Upper lobe of left lung (tissue), 6 donors: ENCODE measurements around the gene ZNF722. TPM values are rescaled to one million over a fixed set of nuclear protein-coding genes. Genes with fewer than 3 reads are reported as not detected.

Source experiments
- ATAC-seq, 2 donors: fragments of 200-7000 bp; cut with Tn5 transposase; one replicate each; pipeline ENCODE4 v1.9.1; 2022; ENCODE audit warnings: mild to moderate bottlenecking in 2 of 2, moderate library complexity in 2 of 2; ENCODE audit not compliant: low FRiP score in 2 of 2
- DNase-seq, 2 donors: peaks; one replicate each; pipeline ENCODE4 v3.0.0-alpha.2; 2019 to 2020
- H3K27ac ChIP-seq, 4 donors: fragments of 200-600 bp; sonication (generic); one replicate each; pipeline ENCODE4 v1.5.1; 2016 to 2019
- H3K27me3 ChIP-seq, 4 donors: fragments of 200-600 bp; sonication (generic); one replicate each; pipeline ENCODE4 v1.5.1; 2017 to 2019
- H3K36me3 ChIP-seq, 4 donors: fragments of 200-600 bp; sonication (generic); one replicate each; pipeline ENCODE4 v1.5.1; 2016 to 2019
- H3K4me1 ChIP-seq, 4 donors: fragments of 200-600 bp; sonication (generic); one replicate each; pipeline ENCODE4 v1.5.1; 2018 to 2019
- H3K4me3 ChIP-seq, 4 donors: fragments of 200-600 bp; sonication (generic); one replicate each; pipeline ENCODE4 v1.5.1; 2017 to 2019; ENCODE audit warnings: mild to moderate bottlenecking in 2 of 4, moderate library complexity in 1 of 4
- H3K9me3 ChIP-seq, 4 donors: fragments of 200-600 bp; sonication (generic); one replicate each; pipeline ENCODE4 v1.5.1; 2018 to 2019
- EP300 ChIP-seq, 4 donors: sonication (generic); formaldehyde crosslinking; IDR thresholded peaks; one replicate each; pipeline ENCODE4 v1.5.1; 2017; ENCODE audit warnings: antibody characterized with exemption in 4 of 4, control low read depth in 2 of 4
- POLR2A ChIP-seq, 4 donors: fragments of 450-650 bp; IDR thresholded peaks; one replicate each; pipeline ENCODE4 v1.5.1; 2016 to 2017; ENCODE audit warnings: antibody characterized with exemption in 4 of 4, mild to moderate bottlenecking in 2 of 4
- POLR2AphosphoS5 ChIP-seq, 2 donors: sonication (generic); formaldehyde crosslinking; IDR thresholded peaks; one replicate each; pipeline ENCODE4 v1.5.1; 2017; ENCODE audit warnings: antibody characterized with exemption in 2 of 2
- WGBS, 2 donors: methylation state at CpG; one replicate each; pipeline ENCODE4 v1.1.5; 2017 to 2018; 5-methylcytosine and 5-hydroxymethylcytosine counted together
- small RNA-seq, 4 donors: library from RNA; depleted of rRNA; stranded (forward); fragments of <200 nt; gene quantifications; one replicate each; pipeline ENCODE3, GENCODE V24; 2016
- total RNA-seq, 6 donors: library from RNA; depleted of rRNA in 4 of 6; stranded (reverse); fragments of >200 nt in 4 of 6; gene quantifications; one replicate each; pipeline versions ENCODE4 v1.1.0 to v1.2.1, GENCODE V29; 2016 to 2021
- TF ChIP-seq, protein P1 (sequence below), 6 experiments: fragments of 450-650 bp in 4 of 6; fragments of 200-600 bp in 2 of 6; sonication (generic) in 2 of 6; IDR thresholded peaks; one replicate each; pipeline ENCODE4 v1.5.1; 2016 to 2019; ENCODE audit warnings: antibody characterized with exemption in 6 of 6
- donor health status: DM: no; HTN: no; CAD: no; lungs with moderate emphysema.
- donor health status: DM: no; HTN: yes; CAD: no; lungs with severe emphysema.

Gene ZNF722
- total RNA-seq, 6 donors from 2014 or later = not detected

DNA sequence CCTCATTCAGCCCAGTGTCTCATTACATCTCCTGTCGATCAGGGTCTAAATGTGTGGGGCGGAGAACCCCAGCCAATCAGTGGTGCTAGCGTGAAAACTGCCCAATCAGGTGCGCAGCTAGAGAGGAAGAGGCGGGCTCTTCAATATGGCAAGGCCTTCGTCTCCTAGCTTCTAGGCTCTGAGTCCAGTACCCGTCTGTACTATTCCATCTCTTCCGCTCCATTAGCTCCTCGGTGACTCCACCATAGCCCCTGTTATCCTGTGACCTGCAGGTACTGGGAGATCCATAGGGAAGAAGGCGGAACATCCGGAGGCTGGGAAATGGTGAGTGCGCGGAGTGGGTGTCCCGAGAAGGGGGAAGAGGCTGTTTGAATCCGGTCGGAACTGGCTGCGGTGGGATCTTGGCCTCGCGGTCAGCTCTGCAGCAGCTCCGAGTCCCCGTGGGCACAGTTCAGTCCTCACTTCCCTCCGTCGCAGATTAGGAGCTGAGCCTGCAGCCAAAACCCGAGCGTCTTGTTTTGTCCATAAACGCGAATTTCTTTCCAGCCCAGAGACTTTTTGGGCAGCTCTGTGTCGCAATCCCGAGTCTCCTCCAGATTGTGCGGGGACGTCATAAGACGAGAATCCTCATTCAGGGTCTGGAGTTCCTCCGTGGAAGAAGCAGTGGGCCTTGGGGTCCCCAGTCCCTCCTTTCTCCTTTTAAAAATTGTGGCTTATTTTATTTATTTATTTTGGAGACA is 46.8 kb downstream of the ZNF722 start, which contains the start of gene ZNF727:
ZNF727 (plus strand) TSS at position 134 of the 740 bp plus-strand sequence; CDS start at position 322, 188 bp downstream.
- Histone ChIP-seq H3K27ac (peak within 1 kb of the TSS in 3 of 4 donors; percentile 51 to 84 (median 75)), H3K4me1 (no peaks in the 10 kb centered on the region), H3K36me3 (no peaks in the 10 kb centered on the region), H3K9me3 (peaks cover 0 to 13% (median 3%) of the 10 kb centered on the region in 4 donors), H3K4me3 (peak within 1 kb of the TSS in 3 of 4 donors; percentile 51 to 61 (median 56)), H3K27me3 (no peaks in the 10 kb centered on the region)
- ATAC-seq = peak; percentile 70 to 98
- peak; percentile 68 to 69 for DNase-seq
- WGBS, 2 donors = 5 to 10% methylated on average over 31 to 33 of the region's 33 CpGs
- TF ChIP-seq POLR2AphosphoS5 (IDR thresholded peaks at IDR 0.05) (peak in 1 of 2 donors; percentile 34), POLR2A (IDR thresholded peaks at IDR 0.05) (peak in 2 of 4 donors; percentile 23 to 26), EP300 (IDR thresholded peaks at IDR 0.05) (no peak)
- TF ChIP-seq, protein P1, sequence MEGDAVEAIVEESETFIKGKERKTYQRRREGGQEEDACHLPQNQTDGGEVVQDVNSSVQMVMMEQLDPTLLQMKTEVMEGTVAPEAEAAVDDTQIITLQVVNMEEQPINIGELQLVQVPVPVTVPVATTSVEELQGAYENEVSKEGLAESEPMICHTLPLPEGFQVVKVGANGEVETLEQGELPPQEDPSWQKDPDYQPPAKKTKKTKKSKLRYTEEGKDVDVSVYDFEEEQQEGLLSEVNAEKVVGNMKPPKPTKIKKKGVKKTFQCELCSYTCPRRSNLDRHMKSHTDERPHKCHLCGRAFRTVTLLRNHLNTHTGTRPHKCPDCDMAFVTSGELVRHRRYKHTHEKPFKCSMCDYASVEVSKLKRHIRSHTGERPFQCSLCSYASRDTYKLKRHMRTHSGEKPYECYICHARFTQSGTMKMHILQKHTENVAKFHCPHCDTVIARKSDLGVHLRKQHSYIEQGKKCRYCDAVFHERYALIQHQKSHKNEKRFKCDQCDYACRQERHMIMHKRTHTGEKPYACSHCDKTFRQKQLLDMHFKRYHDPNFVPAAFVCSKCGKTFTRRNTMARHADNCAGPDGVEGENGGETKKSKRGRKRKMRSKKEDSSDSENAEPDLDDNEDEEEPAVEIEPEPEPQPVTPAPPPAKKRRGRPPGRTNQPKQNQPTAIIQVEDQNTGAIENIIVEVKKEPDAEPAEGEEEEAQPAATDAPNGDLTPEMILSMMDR (IDR thresholded peaks at IDR 0.05) = no peak

DNA sequence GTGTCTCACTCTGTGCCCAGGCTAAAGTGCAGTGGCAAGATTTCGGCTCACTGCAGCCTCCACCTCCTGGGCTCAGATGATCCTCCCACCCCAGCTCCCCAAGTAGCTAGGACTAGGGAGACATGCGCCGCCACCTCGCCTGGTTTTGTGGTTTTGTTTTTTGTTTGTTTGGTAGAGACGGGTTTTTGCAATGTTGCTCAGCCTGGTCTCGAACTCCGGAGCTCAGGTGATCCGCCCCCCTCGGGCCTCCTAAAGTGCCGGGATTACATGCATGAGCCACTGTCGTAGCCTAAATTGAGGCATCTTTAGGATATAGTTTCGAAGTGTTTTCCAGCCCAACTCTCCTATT is 47.4 kb downstream of the ZNF722 start:
- no peaks in the 10 kb centered on the region for H3K36me3 ChIP-seq
- peaks cover 0 to 13% (median 2%) of the 10 kb centered on the region in 4 donors for H3K9me3 ChIP-seq
- no peak for DNase-seq
- H3K27me3 ChIP-seq = no peaks in the 10 kb centered on the region
- TF ChIP-seq EP300 (IDR thresholded peaks at IDR 0.05) (no peak), POLR2A (IDR thresholded peaks at IDR 0.05) (no peak), POLR2AphosphoS5 (IDR thresholded peaks at IDR 0.05) (no peak)
- TF ChIP-seq, protein P1 (IDR thresholded peaks at IDR 0.05) = no peak
- peak overlapping the region in 3 of 4 donors; percentile 51 to 61 (median 56) for H3K4me3 ChIP-seq
- H3K27ac ChIP-seq = peak overlapping the region in 3 of 4 donors; percentile 51 to 84 (median 75)
- WGBS, 2 donors = 13 to 37% methylated on average over 10 to 12 of the region's 12 CpGs
- peak in 1 of 2 donors; percentile 11 for ATAC-seq
- H3K4me1 ChIP-seq = no peaks in the 10 kb centered on the region

Small RNAs within 50 kb of the gene (small RNA-seq; reads per million reads assigned to genes)
- 0 reads per million in 4 donors for gene AC092634.1
- 0 reads per million in 4 donors for gene AC092634.7
- 0 reads per million in 4 donors for gene VN1R36P

Other genes starting within 250 kb of the ZNF722 start
- 1 to 10 TPM in 5 of 6 donors, under 1 TPM in 1; 0.59 to 7.3 (median 2.4) TPM for gene ZNF727, start 46.6 kb downstream of the ZNF722 start, total RNA-seq
- not detected for gene ZNF735, start 208.4 kb downstream of the ZNF722 start, total RNA-seq
- gene ZNF679, start 229.6 kb downstream of the ZNF722 start, total RNA-seq = not detected